ENCODE data around the gene CAMTA1.

DNA sequence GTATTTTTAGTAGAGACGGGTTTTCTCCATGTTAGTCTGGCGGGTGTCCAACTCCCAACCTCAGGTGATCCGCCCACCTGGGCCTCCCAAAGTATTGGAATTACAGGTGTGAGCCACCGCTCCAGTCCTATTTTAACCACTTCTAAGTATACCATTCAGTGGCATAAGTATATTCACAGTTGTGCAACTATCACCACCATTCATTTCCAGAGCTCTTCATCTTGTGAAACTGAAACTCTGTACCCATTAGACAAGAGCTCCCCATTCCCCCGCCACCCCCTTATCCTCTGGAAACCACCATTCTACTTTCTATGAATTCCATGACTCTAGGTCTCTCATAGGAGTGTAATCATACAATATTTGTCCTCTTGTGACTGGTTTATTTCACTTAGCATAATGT is 40.2 kb upstream of the CAMTA1 start:
- TF ChIP-seq POLR2AphosphoS5 (IDR thresholded peaks at IDR 0.05; ENCODE audit: low read depth, low read length), result no peak
- TF ChIP-seq, protein P1, sequence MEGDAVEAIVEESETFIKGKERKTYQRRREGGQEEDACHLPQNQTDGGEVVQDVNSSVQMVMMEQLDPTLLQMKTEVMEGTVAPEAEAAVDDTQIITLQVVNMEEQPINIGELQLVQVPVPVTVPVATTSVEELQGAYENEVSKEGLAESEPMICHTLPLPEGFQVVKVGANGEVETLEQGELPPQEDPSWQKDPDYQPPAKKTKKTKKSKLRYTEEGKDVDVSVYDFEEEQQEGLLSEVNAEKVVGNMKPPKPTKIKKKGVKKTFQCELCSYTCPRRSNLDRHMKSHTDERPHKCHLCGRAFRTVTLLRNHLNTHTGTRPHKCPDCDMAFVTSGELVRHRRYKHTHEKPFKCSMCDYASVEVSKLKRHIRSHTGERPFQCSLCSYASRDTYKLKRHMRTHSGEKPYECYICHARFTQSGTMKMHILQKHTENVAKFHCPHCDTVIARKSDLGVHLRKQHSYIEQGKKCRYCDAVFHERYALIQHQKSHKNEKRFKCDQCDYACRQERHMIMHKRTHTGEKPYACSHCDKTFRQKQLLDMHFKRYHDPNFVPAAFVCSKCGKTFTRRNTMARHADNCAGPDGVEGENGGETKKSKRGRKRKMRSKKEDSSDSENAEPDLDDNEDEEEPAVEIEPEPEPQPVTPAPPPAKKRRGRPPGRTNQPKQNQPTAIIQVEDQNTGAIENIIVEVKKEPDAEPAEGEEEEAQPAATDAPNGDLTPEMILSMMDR (IDR thresholded peaks at IDR 0.05 in 2 of 3, conservative IDR thresholded peaks at IDR 0.05 in 1 of 3; ENCODE audit: borderline replicate concordance in 1 of 3, insufficient read depth in 1 of 3, low read depth in 2 of 3, low read length in 2 of 3), result no peak
- TF ChIP-seq, protein P2, sequence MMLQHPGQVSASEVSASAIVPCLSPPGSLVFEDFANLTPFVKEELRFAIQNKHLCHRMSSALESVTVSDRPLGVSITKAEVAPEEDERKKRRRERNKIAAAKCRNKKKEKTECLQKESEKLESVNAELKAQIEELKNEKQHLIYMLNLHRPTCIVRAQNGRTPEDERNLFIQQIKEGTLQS (IDR thresholded peaks at IDR 0.05), result no peak
- TF ChIP-seq FOSL1 (IDR thresholded peaks at IDR 0.05; ENCODE audit: low read depth), result no peak
- no peak for TF ChIP-seq EZH2 (IDR thresholded peaks at IDR 0.05)
- TF ChIP-seq POLR2A (IDR thresholded peaks at IDR 0.05; ENCODE audit: borderline replicate concordance, extremely low read depth, insufficient read depth, insufficient read length), result no peak
- no peak for TF ChIP-seq SP1 (IDR thresholded peaks at IDR 0.05; ENCODE audit: low read depth)
- TF ChIP-seq ZFX (IDR thresholded peaks at IDR 0.05), result no peak
- TF ChIP-seq ZNF274 (IDR thresholded peaks at IDR 0.05; ENCODE audit: low read depth, low read length), result no peak
- TF ChIP-seq CEBPB (IDR thresholded peaks at IDR 0.05; ENCODE audit: low read depth), result no peak
- TF ChIP-seq SIN3A (IDR thresholded peaks at IDR 0.05; ENCODE audit: low read depth), result no peak

Measured in HCT116 (cell line).